HG02642 (cell line): ENCODE results near the gene GRIK4.
A peak's percentile ranks its signal among the peaks of the same experiment; 100 is the strongest.
"Not testable (repeated sequence)": the region's sequence is repeated elsewhere in the genome, so short reads cannot be mapped to it uniquely, and the experiment has no call there.

Experiments used
- ATAC-seq: cut with Tn5 transposase; IDR thresholded peaks from one replicate; pipeline ENCODE4 v1.9.1; 2021; ENCODE audit warnings: mild to moderate bottlenecking; ENCODE audit not compliant: unreplicated experiment, poor library complexity

GRIK4 gene

GRCh38 chr11:120597250-120598215 lies 86.0 kb downstream of the GRIK4 start:
- no peak for ATAC-seq

- no peak for ATAC-seq
These were observed 87.1 kb downstream of the GRIK4 start for GRCh38 chr11:120598517-120599257.

- no peak for ATAC-seq
These were observed 88.4 kb downstream of the GRIK4 start for GRCh38 chr11:120599816-120600420.

GRCh38 chr11:120601536-120601935 lies 90.0 kb downstream of the GRIK4 start:
- ATAC-seq: no peak

GRCh38 chr11:120603071-120603470 lies 91.5 kb downstream of the GRIK4 start:
- ATAC-seq: no peak

- no peak for ATAC-seq
These were observed 93.9 kb downstream of the GRIK4 start for GRCh38 chr11:120605469-120605868.

- ATAC-seq: no peak
These were observed 94.9 kb downstream of the GRIK4 start for GRCh38 chr11:120606211-120607010.

GRCh38 chr11:120608061-120608460 lies 96.5 kb downstream of the GRIK4 start:
- no peak for ATAC-seq

- no peak for ATAC-seq
These were observed 97.2 kb downstream of the GRIK4 start for GRCh38 chr11:120608760-120609211.

- ATAC-seq: no peak
These were observed 98.6 kb downstream of the GRIK4 start for GRCh38 chr11:120610111-120610510.

- no peak for ATAC-seq
These were observed 100.0 kb downstream of the GRIK4 start for GRCh38 chr11:120611581-120611980.

GRCh38 chr11:120612513-120613263 lies 101.1 kb downstream of the GRIK4 start:
- ATAC-seq: peak; percentile 91

GRCh38 chr11:120613264-120614226 lies 102.0 kb downstream of the GRIK4 start:
- ATAC-seq: peak; percentile 65

GRCh38 chr11:120615391-120615790 lies 103.8 kb downstream of the GRIK4 start:
- no peak for ATAC-seq

GRCh38 chr11:120618399-120618798 lies 106.9 kb downstream of the GRIK4 start:
- no peak for ATAC-seq

- no peak for ATAC-seq
These were observed 110.8 kb downstream of the GRIK4 start for GRCh38 chr11:120622189-120622875.

GRCh38 chr11:120624992-120625391 lies 113.4 kb downstream of the GRIK4 start:
- not testable (repeated sequence) for ATAC-seq

GRCh38 chr11:120625565-120625964 lies 114.0 kb downstream of the GRIK4 start:
- ATAC-seq: no peak
